COR-L47 (cell line): ENCODE measurements around the gene FBN1.

Experiments used
- DNase-seq: peaks from one replicate; lab custom pipeline; 2025; lab: John Stamatoyannopoulos, UW

The FBN1 gene

GRCh38 chr15:48366584-48367312, 278.8 kb downstream of the FBN1 start:
- DNase-seq, result no peak

DNA sequence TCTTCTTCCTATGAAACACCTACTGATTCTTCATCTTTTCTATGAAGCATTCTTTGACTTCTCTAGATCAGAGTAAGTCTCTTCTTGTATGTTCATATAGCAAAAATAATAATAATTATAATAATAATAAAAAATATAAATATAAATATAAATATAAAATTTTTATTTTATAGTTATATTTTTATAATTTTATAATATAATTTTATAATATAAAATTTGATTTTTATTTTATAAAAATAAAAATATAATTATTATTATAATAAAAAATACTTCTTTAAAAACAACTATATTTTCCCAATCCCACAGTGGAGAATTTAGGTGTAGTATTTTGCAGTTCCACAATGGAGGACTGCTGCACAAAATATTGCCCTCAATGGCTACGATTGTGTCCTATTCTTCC, 279.9 kb downstream of the FBN1 start:
- no peak for DNase-seq

GRCh38 chr15:48363474-48363873, 282.0 kb downstream of the FBN1 start:
- DNase-seq, result no peak

DNA sequence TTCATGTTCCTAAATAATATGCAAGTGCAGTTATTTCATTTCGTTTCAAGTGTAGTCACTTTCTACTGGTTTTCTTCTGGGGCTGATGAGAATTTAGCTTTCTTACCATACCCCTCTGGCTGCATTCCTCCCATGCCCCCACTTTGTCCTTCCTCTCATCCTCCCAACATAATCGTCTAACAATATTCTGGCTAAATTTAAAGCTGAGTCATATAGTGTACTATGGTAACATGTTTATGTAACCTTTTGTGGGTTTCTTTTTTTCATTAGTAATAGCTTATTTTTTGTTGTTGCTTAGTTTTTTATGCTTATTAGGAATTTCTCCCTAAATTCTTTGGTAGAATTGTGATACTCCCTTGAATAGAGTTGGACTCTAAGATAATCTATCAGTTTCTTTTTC, 283.8 kb downstream of the FBN1 start:
- no peak for DNase-seq

DNA sequence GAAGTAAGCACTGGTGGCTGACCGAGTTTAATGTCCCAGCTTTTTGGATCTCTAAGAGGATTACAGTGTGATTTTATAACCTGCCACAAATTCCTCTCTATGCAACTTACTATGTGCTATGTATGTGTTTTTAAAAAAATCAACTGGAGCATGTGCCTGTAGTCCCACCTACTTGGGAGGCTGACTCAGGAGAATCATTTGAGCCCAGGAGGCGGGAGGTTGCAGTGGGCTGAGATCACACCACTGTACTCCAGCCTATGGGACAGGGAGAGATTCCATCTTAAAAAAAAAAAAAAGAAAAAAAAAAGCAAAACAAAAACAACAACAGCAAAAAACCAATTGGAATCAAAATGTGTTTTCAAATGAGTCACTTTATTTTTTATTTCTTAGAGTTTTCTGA, 284.7 kb downstream of the FBN1 start:
- DNase-seq, result no peak
